Testis (tissue), 3 donors: ENCODE data around the gene TCF4. TPM values are rescaled to one million over a fixed set of nuclear protein-coding genes. Genes with fewer than 3 reads are reported as not detected.
"Not testable (repeated sequence)": the region's sequence is repeated elsewhere in the genome, so short reads cannot be mapped to it uniquely, and the experiment has no call there.

Experiments
- DNase-seq: peaks from one replicate; pipeline ENCODE4 v3.0.0-alpha.2; 2019
- H3K27ac ChIP-seq, 2 donors: fragments of 200-600 bp; sonication (generic); one replicate each; pipeline ENCODE4 v1.5.1; 2019
- H3K27me3 ChIP-seq: fragments of 200-600 bp; sonication (generic); one replicate; pipeline ENCODE4 v1.5.1; 2019
- H3K36me3 ChIP-seq: fragments of 200-600 bp; sonication (generic); one replicate; pipeline ENCODE4 v1.5.1; 2017; ENCODE audit warnings: low read depth; ENCODE audit errors: missing control alignments
- H3K4me1 ChIP-seq: fragments of 200-600 bp; sonication (generic); one replicate; pipeline ENCODE4 v1.5.1; 2019
- H3K4me3 ChIP-seq, 2 donors: fragments of 200-600 bp; sonication (generic); one replicate each; pipeline ENCODE4 v1.5.1; 2017 to 2019
- H3K9me3 ChIP-seq: fragments of 200-600 bp; sonication (generic); one replicate; pipeline ENCODE4 v1.5.1; 2017
- CTCF ChIP-seq, 3 experiments: fragments of 450-650 bp in 2 of 3; fragments of 200-600 bp in 1 of 3; sonication (generic) in 1 of 3; IDR thresholded peaks; one replicate each; pipeline ENCODE4 v1.5.1; 2016 to 2019; ENCODE audit warnings: antibody characterized with exemption in 3 of 3, mild to moderate bottlenecking in 2 of 3, moderate library complexity in 1 of 3
- POLR2A ChIP-seq: fragments of 450-650 bp; IDR thresholded peaks from one replicate; pipeline ENCODE4 v1.6.1; 2017; ENCODE audit warnings: antibody characterized with exemption, mild to moderate bottlenecking, moderate library complexity
- WGBS, 2 donors: methylation state at CpG; one replicate each; pipeline ENCODE4 v1.1.5; 2018; 5-methylcytosine and 5-hydroxymethylcytosine counted together
- intact Hi-C: fragments of 100-400 bp; cut with DNase I; formaldehyde crosslinking; loops from one replicate; pipeline ENCODE4 v1.15.1; 2023; ENCODE audit warnings: low total_unique reads
- polyA plus RNA-seq: library from polyadenylated mRNA; stranded (reverse); fragments of 350-450 nt; fragmentation: Illumina TruSeq; extraction: RNeasy Lipid Tissue Mini Kit (QIAGEN cat#74804); gene quantifications from one replicate; pipeline ENCODE4 v1.2.3, GENCODE V29; 2014; ENCODE audit warnings: low read depth, low replicate concordance; ENCODE audit not compliant: insufficient read depth
- total RNA-seq, 2 donors: library from RNA; depleted of rRNA; stranded (reverse); fragments of >200 nt; gene quantifications; one replicate each; pipeline ENCODE4 v1.2.3, GENCODE V29; 2016

Gene TCF4
- total and polyA plus RNA-seq, 3 donors from 2014 or later: 50.8 to 122 (median 110) TPM

GRCh38 chr18:55475467-55475866 is 112.5 kb downstream of the TCF4 start:
- H3K36me3 ChIP-seq: no peaks in the 10 kb centered on the region
- no peak for DNase-seq
- TF ChIP-seq POLR2A: no peak
- TF ChIP-seq CTCF (IDR thresholded peaks at IDR 0.05): no peak
- WGBS, 2 donors: 89 to 95% methylated on average over 5 of the region's 5 CpGs
- H3K4me3 ChIP-seq: no peak overlapping the region
- H3K9me3 ChIP-seq: no peaks in the 10 kb centered on the region
- no peaks in the 10 kb centered on the region for H3K27me3 ChIP-seq
- no peak overlapping the region for H3K27ac ChIP-seq
- peaks cover 4% of the 10 kb centered on the region for H3K4me1 ChIP-seq
- intact Hi-C loops: no loop called here

GRCh38 chr18:55473560-55473959 is 114.4 kb downstream of the TCF4 start:
- no peak for DNase-seq
- H3K9me3 ChIP-seq: no peaks in the 10 kb centered on the region
- TF ChIP-seq CTCF (IDR thresholded peaks at IDR 0.05) (no peak), POLR2A (no peak)
- H3K4me1 ChIP-seq: peaks cover 4% of the 10 kb centered on the region
- intact Hi-C loops: no loop called here
- no peak overlapping the region for H3K27ac ChIP-seq
- H3K4me3 ChIP-seq: no peak overlapping the region
- H3K36me3 ChIP-seq: no peaks in the 10 kb centered on the region
- no peaks in the 10 kb centered on the region for H3K27me3 ChIP-seq

- Histone ChIP-seq H3K4me3 (no peak overlapping the region), H3K27me3 (no peaks in the 10 kb centered on the region), H3K27ac (no peak overlapping the region), H3K9me3 (no peaks in the 10 kb centered on the region), H3K4me1 (peaks cover 4% of the 10 kb centered on the region), H3K36me3 (no peaks in the 10 kb centered on the region)
- 77 to 80% methylated on average over 2 of the region's 2 CpGs for WGBS, 2 donors
- DNase-seq: no peak
- intact Hi-C loops: no loop called here
- TF ChIP-seq CTCF (IDR thresholded peaks at IDR 0.05) (no peak), POLR2A (no peak)
Observed at GRCh38 chr18:55473058-55473457, 114.9 kb downstream of the TCF4 start.

GRCh38 chr18:55470826-55471225 is 117.2 kb downstream of the TCF4 start:
- Histone ChIP-seq H3K27ac (no peak overlapping the region), H3K4me3 (no peak overlapping the region), H3K9me3 (no peaks in the 10 kb centered on the region), H3K36me3 (no peaks in the 10 kb centered on the region), H3K27me3 (no peaks in the 10 kb centered on the region), H3K4me1 (peaks cover 7% of the 10 kb centered on the region)
- intact Hi-C loops: no loop called here
- TF ChIP-seq POLR2A (no peak), CTCF (IDR thresholded peaks at IDR 0.05) (no peak)
- no peak for DNase-seq
- 83 to 94% methylated on average over 4 of the region's 4 CpGs for WGBS, 2 donors

GRCh38 chr18:55469134-55469533 is 118.9 kb downstream of the TCF4 start:
- 96 to 98% methylated on average over 8 of the region's 8 CpGs for WGBS, 2 donors
- H3K4me1 ChIP-seq: peaks cover 20% of the 10 kb centered on the region
- H3K4me3 ChIP-seq, H3K36me3 ChIP-seq, intact Hi-C loops, DNase-seq, H3K27me3 ChIP-seq, H3K9me3 ChIP-seq, H3K27ac ChIP-seq: not testable (repeated sequence)
